ENCODE measurements around the gene VTI1A.

DNA sequence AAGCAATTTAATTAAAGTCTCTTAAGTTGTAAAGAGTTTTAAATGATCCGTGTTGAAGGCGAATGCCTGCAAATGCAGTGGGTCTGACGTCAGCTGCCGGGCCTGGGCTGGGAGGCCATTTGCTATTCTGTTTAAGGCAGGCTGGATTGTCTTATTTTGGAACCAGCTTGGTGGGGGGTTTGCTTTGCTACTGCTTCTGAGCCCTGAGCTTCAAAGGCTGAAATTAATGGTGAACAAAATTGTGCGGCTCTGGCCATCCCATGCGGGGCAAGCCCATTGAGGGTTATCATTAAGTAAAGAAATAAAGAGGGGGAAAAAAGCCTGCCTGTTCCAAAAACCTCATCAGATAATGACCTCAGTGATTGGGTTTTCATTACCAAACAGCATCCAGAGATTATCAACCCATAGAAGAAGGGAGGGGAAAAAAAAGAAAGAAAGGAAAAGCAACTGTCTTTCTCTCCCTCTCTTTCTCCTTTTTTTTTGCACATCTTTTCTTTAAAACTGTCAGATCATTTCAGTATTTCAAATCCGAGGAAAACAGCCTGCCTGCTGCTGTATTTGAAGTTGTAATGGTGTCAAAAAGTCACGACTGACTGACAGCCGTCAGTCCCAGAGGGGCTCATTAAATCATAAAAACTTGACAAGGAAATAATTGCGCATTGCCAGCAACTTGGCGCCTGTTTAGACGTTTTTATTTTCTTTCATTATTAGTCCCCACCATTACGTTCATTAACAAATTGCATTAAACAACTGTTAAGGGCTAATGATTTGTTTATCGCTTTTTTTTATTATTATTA lies 371.2 kb downstream of the VTI1A start:
- TF ChIP-seq, protein P1, sequence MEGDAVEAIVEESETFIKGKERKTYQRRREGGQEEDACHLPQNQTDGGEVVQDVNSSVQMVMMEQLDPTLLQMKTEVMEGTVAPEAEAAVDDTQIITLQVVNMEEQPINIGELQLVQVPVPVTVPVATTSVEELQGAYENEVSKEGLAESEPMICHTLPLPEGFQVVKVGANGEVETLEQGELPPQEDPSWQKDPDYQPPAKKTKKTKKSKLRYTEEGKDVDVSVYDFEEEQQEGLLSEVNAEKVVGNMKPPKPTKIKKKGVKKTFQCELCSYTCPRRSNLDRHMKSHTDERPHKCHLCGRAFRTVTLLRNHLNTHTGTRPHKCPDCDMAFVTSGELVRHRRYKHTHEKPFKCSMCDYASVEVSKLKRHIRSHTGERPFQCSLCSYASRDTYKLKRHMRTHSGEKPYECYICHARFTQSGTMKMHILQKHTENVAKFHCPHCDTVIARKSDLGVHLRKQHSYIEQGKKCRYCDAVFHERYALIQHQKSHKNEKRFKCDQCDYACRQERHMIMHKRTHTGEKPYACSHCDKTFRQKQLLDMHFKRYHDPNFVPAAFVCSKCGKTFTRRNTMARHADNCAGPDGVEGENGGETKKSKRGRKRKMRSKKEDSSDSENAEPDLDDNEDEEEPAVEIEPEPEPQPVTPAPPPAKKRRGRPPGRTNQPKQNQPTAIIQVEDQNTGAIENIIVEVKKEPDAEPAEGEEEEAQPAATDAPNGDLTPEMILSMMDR (conservative IDR thresholded peaks at IDR 0.05; ENCODE audit: low read length), result no peak
- TF ChIP-seq EZH2phosphoT487 (IDR thresholded peaks at IDR 0.05; ENCODE audit: borderline replicate concordance), result no peak

Data from Loucy (cell line).